Uterus (tissue), 4 donors: ENCODE measurements around the gene CCT6A. TPM values are rescaled to one million over a fixed set of nuclear protein-coding genes. Genes with fewer than 3 reads are reported as not detected.
"Not testable (repeated sequence)": the region's sequence is repeated elsewhere in the genome, so short reads cannot be mapped to it uniquely, and the experiment has no call there.

Experiments used
- DNase-seq, 2 donors: peaks; one replicate each; pipeline ENCODE4 v3.0.0-alpha.2; 2019 to 2020
- H3K27ac ChIP-seq, 2 donors: fragments of 200-600 bp; sonication (generic); 1 replicate in 1 of 2; 2 replicates in 1 of 2; pipeline ENCODE4 v1.5.1; 2016 to 2018
- H3K27me3 ChIP-seq, 2 donors: fragments of 200-600 bp; sonication (generic); one replicate each; pipeline ENCODE4 v1.5.1; 2018 to 2019; ENCODE audit warnings: control low read depth in 1 of 2
- H3K36me3 ChIP-seq, 2 donors: fragments of 200-600 bp; sonication (generic); one replicate each; pipeline ENCODE4 v1.5.1; 2019; ENCODE audit warnings: control low read depth in 1 of 2
- H3K4me1 ChIP-seq, 2 donors: fragments of 200-600 bp; sonication (generic); one replicate each; pipeline ENCODE4 v1.5.1; 2018 to 2019; ENCODE audit warnings: control low read depth in 1 of 2
- H3K4me3 ChIP-seq, 2 donors: fragments of 200-600 bp; sonication (generic); 1 replicate in 1 of 2; 2 replicates in 1 of 2; pipeline ENCODE4 v1.5.1; 2018 to 2019; ENCODE audit warnings: mild to moderate bottlenecking in 1 of 2
- H3K9me3 ChIP-seq, 2 donors: fragments of 200-600 bp; sonication (generic); one replicate each; pipeline ENCODE4 v1.5.1; 2019; ENCODE audit warnings: control low read depth in 1 of 2
- POLR2A ChIP-seq, 2 donors: fragments of 450-650 bp; IDR thresholded peaks; one replicate each; pipeline ENCODE4 v1.6.1; 2016; ENCODE audit warnings: antibody characterized with exemption in 2 of 2, mild to moderate bottlenecking in 1 of 2, moderate library complexity in 1 of 2
- intact Hi-C: fragments of 100-400 bp; cut with DNase I; formaldehyde crosslinking; loops from one replicate; pipeline ENCODE4 v1.15.1; 2023; ENCODE audit warnings: low total_unique reads
- small RNA-seq: library from RNA; depleted of rRNA; stranded (forward); fragments of <200 nt; gene quantifications from one replicate; pipeline ENCODE3, GENCODE V24; 2016
- total RNA-seq, 4 donors: library from RNA; depleted of rRNA in 3 of 4; stranded (reverse); fragments of >200 nt in 3 of 4; gene quantifications; one replicate each; pipeline versions ENCODE4 v1.1.0 to v1.2.4, GENCODE V29; 2014 to 2023
- TF ChIP-seq, protein P1 (sequence below), 4 experiments: fragments of 200-600 bp in 2 of 4; fragments of 450-650 bp in 2 of 4; sonication (generic) in 2 of 4; IDR thresholded peaks; one replicate each; pipeline ENCODE4 v1.5.1; 2016 to 2019; ENCODE audit warnings: antibody characterized with exemption in 4 of 4, mild to moderate bottlenecking in 2 of 4, moderate library complexity in 1 of 4
- donor health status: DM: yes; HTN: yes; CAD: no.

The CCT6A gene
- total RNA-seq, 4 donors from 2014 or later = 88.0 to 255 (median 194) TPM

DNA sequence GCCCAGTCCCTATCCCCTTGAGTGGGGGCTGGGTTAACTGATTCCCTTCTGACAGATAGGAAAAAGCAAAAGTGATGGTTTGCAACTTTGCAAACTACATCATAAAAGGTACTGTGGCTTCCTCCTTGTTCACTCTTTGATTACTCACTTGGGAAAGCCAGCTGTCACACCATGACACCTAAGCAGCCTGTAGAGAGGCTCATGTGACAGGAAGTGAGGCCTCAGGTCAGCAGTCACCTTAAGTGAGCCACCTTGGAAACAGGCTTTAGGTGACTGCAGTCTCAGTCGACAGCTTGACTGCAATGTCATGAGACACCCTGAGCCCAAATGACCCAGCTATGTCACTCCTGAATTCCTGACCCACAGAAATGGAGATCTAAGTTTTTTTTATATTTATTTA lies 59.0 kb downstream of the CCT6A start:
- TF ChIP-seq, protein P1, sequence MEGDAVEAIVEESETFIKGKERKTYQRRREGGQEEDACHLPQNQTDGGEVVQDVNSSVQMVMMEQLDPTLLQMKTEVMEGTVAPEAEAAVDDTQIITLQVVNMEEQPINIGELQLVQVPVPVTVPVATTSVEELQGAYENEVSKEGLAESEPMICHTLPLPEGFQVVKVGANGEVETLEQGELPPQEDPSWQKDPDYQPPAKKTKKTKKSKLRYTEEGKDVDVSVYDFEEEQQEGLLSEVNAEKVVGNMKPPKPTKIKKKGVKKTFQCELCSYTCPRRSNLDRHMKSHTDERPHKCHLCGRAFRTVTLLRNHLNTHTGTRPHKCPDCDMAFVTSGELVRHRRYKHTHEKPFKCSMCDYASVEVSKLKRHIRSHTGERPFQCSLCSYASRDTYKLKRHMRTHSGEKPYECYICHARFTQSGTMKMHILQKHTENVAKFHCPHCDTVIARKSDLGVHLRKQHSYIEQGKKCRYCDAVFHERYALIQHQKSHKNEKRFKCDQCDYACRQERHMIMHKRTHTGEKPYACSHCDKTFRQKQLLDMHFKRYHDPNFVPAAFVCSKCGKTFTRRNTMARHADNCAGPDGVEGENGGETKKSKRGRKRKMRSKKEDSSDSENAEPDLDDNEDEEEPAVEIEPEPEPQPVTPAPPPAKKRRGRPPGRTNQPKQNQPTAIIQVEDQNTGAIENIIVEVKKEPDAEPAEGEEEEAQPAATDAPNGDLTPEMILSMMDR (IDR thresholded peaks at IDR 0.05) = no peak
- TF ChIP-seq POLR2A (IDR thresholded peaks at IDR 0.05) = no peak
- peaks cover 0 to 3% of the 10 kb centered on the region in 2 donors for H3K27me3 ChIP-seq
- peaks cover 0 to under 1% of the 10 kb centered on the region in 2 donors for H3K4me1 ChIP-seq
- no peaks in the 10 kb centered on the region for H3K9me3 ChIP-seq
- no peaks in the 10 kb centered on the region for H3K36me3 ChIP-seq
- no peak overlapping the region for H3K4me3 ChIP-seq
- intact Hi-C loops = no loop called here
- no peak for DNase-seq
- no peak overlapping the region for H3K27ac ChIP-seq

DNA sequence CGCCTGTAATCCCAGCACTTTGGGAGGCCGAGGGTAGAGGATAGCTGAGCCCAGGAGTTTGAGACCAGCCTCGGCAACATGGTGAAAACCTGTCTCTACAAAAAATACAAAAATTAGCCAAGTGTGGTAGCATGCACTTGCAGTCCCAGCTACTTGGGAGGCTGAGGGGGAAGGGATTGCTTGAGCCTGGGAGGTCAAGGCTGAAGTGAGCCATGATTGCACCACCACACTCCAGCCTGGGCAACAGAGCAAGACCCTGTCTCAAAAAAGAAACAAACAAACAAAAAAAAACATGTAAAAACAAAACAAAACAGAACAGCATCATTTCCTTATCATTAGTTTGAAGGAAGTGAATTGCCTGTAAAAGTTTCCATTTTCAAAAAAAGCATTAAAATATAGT lies 60.7 kb downstream of the CCT6A start:
- H3K27ac ChIP-seq, H3K27me3 ChIP-seq, DNase-seq, H3K4me3 ChIP-seq, H3K36me3 ChIP-seq, H3K9me3 ChIP-seq, H3K4me1 ChIP-seq, intact Hi-C loops: not testable (repeated sequence)

Small RNA genes lying within 50 kb of the gene (small RNA-seq; reads per million reads assigned to genes)
- gene SNORA15 = not detected
- gene SNORA22B = not detected

Other genes starting within 250 kb of the CCT6A start
- not detected for gene SEPTIN14, start 189.0 kb upstream of the CCT6A start, total RNA-seq
- 10 to 100 TPM in 1 of 4 donors, 1 to 10 TPM in 2, under 1 TPM in 1; 0.26 to 28.4 (median 6.7) TPM for gene ZNF713, start 164.3 kb upstream of the CCT6A start, total RNA-seq
- gene MRPS17, start 99.9 kb upstream of the CCT6A start, total RNA-seq = 10 to 100 TPM in 2 of 4 donors, 1 to 10 TPM in 2; 3.2 to 20.9 (median 8.0) TPM
- gene NIPSNAP2, start 87.2 kb upstream of the CCT6A start, total RNA-seq = 10 to 100 TPM; 51.8 to 80.6 (median 69.9) TPM
- 10 to 100 TPM in 3 of 4 donors, 1 to 10 TPM in 1; 4.5 to 25.6 (median 16.7) TPM for gene PSPH, start 321 bp upstream of the CCT6A start, total RNA-seq
- gene SUMF2, start 12.5 kb downstream of the CCT6A start, total RNA-seq = 100 to 1,000 TPM in 2 of 4 donors, 10 to 100 TPM in 2; 61.2 to 110 (median 86.5) TPM
- gene PHKG1, start 41.2 kb downstream of the CCT6A start, total RNA-seq = 1 to 10 TPM in 1 of 4 donors, under 1 TPM in 1, not detected in 2; 0.97 to 4.7 TPM
- gene CHCHD2, start 54.7 kb downstream of the CCT6A start, total RNA-seq = 100 to 1,000 TPM; 193 to 900 (median 353) TPM
- not detected for gene NUPR2, start 64.7 kb downstream of the CCT6A start, total RNA-seq